SIG-M5 treated with dmso at 0.1 percent for 504 hours (cell line): ENCODE data around the gene DEDD.

Source experiments
- DNase-seq: peaks from one replicate; lab custom pipeline; 2025; ENCODE audit not compliant: unreplicated experiment; lab: John Stamatoyannopoulos, UW

Gene DEDD

DNA sequence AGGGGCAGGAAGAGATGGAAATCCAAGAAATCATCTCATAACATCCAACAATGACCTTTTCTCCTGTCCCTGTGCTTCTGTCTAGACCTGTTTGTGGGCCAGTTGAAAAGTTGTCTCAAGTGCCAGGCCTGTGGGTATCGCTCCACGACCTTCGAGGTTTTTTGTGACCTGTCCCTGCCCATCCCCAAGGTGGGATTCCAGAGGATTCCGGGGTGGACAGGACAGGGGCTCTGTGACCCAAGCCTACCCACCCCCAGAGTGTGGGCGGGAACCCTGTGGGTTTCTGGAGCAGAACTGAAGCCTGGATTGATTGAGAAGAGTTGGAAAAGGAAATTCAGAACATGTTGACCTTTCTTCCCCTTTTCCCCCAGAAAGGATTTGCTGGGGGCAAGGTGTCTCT lies 31.3 kb upstream of the DEDD start:
- DNase-seq, result no peak

DNA sequence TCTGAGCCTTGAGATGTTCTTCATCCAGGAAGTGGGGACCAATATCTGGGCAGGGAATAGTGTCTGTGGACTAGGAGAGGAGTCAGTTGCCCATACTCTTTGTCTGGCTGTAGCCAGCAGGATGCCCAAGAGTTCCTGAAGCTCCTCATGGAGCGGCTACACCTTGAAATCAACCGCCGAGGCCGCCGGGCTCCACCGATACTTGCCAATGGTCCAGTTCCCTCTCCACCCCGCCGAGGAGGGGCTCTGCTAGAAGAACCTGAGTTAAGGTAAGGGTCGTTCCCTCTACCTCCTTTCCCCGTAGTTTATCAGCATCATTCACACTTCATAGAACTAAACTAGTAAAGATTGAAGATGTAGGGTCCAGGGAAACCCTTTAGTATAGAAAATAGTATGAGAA lies 30.3 kb upstream of the DEDD start:
- no peak for DNase-seq

DNA sequence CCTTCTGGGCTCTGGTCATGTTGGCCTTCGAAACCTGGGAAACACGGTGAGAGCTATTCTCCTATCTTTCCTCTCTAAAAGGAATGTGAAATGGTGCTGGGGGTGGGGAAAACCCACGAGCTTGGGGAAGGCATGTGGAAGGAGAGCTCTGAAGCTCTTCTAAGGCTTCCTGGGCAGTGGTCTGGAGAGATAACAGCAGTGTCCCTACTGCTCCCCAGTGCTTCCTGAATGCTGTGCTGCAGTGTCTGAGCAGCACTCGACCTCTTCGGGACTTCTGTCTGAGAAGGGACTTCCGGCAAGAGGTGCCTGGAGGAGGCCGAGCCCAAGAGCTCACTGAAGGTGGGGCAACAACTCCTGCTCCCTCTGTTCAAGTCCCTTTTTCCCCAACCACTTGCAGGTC lies 29.6 kb upstream of the DEDD start:
- DNase-seq, result no peak

DNA sequence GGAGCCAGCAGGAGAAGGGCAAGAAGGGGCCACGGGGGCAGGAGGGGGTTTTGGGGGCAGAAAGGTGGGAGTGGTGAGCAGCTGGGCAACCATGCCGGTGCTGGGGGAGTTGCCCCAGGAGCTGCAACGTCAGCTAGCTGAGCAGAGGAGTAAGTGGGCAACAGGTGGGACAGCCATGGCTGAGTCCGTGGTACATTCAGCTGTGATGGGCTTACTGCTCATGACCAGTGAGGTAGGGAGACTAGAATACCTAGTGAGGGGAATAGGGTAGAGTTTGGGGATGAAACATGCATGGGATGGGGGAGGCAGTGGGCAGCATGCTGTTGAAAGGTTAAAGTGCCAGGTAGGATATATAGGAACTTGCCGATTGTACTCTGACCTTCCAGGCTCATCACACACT lies 29.2 kb upstream of the DEDD start:
- DNase-seq, result no peak

DNA sequence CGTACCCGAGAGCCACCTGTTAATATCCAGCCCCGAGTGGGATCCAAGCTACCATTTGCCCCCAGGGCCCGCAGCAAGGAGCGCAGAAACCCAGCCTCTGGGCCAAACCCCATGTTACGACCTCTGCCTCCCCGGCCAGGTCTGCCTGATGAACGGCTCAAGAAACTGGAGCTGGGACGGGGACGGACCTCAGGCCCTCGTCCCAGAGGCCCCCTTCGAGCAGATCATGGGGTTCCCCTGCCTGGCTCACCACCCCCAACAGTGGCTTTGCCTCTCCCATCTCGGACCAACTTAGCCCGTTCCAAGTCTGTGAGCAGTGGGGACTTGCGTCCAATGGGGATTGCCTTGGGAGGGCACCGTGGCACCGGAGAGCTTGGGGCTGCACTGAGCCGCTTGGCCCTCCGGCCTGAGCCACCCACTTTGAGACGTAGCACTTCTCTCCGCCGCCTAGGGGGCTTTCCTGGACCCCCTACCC lies 28.2 kb upstream of the DEDD start:
- DNase-seq, result no peak

DNA sequence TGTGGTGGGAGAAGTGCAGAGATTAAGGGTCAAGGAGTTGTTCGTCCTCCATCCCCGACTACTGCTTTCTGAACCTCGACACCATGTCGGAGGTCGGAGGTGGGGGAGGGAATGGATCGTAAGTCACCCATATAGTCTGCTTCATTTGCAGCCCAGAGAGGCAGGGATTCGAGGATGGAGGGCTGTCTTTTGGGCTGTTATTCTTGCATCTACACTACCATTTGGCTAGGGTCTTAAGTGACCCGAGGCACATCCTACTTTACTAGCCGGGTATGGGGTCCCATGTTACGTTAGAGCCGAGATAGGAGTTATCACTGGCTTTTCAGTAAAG lies 27.4 kb upstream of the DEDD start:
- peak; percentile 53 for DNase-seq

DNA sequence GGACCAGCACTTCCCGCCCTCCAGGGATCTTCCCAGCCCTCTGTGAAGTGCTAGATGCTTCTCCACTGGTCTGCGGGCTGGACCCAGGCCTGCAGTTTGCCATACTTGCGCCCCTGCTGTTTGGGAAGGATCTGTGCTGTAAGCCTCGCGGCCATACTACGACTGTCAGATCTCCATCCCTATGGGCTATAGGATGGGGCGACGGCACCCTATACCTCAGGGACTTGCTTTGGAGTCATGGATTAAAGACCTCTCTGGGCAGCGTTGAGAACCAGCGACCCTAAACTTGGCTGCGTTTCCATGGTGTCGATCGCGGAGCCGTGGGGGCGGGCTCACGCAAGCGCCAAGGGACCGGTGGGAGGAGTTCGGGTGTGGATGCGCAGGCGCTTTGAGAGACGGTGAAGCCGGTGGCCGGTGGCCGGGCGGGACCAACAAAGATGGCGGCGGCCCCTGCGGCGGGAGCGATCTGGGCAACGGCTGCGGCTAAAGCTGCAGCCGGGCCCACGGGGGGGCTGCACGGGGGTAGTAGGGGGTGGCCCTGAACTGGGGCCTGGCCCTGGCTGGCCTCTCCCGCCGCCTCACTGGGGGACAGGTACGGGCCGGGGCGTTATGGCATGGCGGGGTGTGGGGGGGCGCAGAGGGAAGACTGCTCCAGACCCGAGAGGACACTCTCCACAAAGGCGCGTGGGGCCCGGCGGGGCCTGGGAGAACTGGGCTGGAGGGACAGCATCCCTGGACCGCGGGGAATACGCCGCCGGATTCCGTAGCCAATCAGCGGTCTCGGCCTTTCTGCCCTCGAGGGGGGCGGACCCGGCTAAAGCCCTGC lies 26.8 kb upstream of the DEDD start, which contains the start of gene USP21:
USP21 (plus strand) TSS at position 414 of the 826 bp plus-strand sequence. CDS start 1,141 bp downstream, outside the sequence.
- DNase-seq, result peak; percentile 95

DNA sequence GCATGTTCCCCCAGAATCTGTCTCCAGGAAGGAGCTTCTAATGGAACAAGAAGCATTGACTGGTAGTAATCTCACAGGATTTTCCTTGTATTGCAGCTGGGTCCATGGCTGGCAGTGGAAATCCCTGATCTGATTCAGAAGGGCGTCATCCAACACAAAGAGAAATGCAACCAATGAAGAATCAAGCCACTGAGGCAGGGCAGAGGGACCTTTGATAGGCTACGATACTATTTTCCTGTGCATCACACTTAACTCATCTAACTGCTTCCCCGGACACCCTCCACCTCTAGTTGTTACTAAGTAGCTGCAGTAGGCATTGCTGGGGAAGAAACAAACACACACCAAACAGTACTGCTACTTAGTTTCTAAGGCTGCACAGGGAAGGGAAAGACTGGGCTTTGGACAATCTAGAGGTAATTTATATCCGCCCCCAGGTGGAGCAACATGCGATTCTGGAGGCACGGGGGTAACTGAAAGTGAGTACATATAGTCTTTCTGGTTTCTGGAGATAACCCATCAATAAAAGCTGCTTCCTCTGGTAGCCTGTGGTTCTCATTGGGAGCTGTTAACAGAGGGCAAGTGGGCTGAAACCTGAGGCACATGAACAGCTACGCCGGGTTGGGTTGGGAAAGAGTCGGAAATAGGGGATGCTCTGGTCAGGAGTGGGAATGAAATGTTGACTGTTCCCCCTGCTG lies 26.0 kb upstream of the DEDD start:
- no peak for DNase-seq

DNA sequence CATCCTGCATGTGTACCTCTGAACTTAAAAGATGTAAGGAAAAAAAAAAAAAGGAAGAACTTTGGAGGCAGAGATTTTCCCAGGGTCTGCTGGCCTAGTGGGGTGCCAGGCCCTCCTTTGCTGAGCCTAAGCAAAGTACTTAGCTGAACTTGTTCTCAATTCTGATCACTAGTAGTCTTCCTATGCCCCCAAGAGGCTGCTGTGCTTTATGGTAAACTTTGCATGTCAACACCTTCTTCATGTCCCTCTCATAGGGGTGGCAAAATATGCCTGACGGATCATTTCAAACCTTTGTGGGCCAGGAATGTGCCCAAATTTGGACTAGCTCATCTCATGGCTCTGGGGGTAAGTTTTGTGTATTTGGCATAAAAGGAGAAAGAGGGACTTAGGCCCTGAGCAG lies 25.4 kb upstream of the DEDD start:
- no peak for DNase-seq

DNA sequence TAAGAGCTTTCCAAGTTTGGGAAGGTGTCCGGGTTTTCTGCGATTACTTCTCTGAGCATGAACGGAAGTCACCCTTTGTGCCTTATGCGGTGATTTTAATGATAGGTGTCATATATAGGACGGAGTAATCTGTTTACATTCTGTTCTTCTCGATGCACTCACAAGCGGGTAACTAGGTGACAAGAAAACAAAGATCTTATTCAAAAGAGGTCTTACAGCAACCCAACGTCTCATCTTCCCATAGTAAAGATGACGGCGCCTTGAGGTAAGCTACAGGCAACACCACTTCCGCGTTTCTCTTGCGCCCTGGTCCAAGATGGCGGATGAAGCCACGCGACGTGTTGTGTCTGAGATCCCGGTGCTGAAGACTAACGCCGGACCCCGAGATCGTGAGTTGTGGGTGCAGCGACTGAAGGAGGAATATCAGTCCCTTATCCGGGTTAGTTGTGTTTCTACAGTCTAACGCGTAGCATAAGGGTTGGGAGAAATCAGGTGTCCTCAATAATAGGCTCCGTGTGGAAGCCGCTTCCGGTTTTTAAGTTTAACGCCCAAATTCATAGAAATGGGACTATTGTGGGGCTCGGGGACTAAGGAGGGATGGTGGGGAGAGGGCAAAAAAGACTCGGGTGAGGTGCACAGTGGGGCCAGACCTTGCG lies 21.3 kb upstream of the DEDD start, which contains the start of gene UFC1:
UFC1 (plus strand) TSS at position 297 of the 656 bp plus-strand sequence; CDS start at position 317, 20 bp downstream.
- DNase-seq, result peak; percentile 97

DNA sequence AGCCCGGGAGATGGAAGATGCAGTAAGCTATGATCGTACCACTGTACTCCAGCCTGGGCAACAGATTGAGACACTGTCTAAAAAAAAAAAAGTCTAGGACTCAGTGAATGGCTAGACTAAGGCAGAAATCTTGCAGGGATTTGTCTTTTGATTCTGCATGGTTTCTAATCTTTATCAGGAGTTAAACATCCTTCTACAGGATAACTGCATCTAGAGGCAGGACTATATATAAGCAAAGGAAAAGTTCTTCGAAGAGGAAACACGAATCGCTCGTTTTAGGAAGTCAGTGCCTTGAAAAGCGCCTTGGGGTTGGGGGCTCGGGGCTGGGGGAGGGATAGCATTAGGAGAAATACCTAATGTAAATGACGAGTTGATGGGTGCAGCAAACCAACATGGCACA lies 20.7 kb upstream of the DEDD start:
- DNase-seq, result no peak

DNA sequence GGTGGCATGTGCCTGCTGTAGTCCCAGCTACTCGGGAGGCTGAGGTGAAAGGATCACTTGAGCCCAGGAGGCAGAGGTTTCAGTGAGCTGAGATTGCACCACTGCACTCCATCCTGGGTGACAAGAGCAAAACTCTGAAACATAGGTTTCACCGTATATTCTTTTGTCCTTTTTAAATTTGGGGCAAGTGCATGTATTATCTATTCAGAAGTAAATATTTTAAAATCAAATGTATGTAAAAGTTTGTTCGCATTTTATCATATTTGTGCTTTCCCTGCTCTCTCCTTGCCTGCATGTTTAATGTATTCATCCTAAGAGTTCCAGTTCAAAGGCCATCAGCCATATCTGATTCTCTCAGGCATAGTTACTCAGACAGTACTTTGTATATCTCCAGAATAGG lies 13.4 kb upstream of the DEDD start:
- DNase-seq, result no peak

DNA sequence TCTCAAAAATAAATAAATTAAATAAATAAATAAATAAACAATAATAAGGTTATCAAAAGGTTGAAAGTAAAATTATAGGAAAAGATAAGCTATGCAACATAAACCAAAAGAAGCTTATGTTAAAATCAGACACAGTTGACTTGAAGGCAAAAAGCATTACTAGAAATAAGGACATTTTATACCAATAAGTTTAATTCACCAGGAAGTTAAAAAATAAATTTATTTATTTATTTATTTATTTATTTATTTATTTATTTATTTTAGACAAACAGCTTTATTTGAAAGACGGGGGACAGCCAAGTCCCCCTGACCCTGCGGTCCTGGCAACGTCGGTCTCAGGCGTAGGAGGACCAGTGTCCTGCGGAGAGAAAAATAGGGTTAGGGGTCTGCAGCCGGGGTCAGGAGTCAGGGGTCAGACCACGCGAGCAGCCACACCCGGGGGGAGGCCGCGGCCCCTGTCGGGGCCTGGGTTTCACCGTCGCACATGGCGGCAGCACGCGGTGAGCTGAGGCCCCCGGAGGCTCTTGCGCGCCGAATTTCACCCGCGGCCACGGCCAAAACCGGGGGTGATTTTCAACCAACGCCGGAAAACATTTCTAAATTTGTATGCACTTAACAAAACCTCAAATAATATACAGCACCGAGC lies 8.4 kb upstream of the DEDD start:
- DNase-seq, result no peak

DNA sequence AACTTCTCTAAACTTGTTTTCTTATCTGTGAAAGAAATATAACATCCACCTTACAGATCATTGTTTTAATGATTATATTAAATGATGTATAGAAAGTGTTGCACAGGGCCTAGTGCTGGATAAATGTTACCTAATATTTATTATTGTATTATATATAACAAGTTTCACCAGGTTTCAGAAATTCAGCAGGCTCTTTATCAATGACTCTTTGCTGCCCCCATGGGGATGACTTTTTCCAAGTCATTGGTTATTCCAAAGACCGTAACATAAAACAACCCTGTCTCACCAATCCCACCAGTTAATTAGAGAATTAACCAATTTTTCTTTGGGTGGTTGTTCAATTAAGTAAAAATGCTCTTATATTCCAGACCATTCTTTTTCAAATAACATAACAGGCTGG lies 7.3 kb upstream of the DEDD start:
- peak; percentile 59 for DNase-seq

DNA sequence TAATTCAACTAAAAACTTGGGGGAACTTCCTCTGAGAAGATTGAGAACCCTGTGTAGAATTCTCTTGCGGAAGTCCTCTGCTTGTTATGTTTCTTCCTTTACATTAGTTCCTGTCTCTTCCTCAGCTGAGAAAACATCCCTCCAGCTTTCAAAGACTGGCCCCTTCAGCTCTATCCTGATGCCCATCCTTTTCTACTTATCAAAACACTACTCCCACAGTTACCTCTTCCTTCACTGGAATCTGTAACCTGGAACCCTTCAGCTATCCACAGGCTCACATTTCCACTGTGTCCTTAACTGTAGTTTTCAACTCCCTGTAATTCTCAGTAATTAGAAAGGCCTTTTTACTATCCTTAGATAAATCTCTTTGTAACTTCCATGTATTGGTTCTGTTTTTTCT lies 6.0 kb upstream of the DEDD start:
- no peak for DNase-seq

DNA sequence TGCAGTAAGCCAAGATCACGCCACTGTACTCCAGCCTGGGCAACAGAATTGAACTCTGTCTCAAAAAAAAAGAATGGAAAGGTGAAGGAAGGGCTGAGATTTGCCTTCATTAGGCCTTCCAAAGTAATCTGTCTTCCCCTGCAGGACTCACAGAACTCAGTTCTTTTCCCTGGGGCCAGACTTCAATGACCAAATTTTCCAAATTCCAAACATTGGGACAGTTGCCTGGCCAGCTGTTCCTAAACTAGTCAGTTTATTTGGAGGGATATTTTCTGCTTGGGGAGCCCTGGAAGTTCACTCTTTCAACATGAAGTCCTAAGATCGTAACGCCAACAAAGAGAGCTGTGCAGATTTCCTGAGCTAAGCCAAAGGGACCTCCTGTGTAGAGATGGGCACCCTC lies 5.4 kb upstream of the DEDD start:
- no peak for DNase-seq

DNA sequence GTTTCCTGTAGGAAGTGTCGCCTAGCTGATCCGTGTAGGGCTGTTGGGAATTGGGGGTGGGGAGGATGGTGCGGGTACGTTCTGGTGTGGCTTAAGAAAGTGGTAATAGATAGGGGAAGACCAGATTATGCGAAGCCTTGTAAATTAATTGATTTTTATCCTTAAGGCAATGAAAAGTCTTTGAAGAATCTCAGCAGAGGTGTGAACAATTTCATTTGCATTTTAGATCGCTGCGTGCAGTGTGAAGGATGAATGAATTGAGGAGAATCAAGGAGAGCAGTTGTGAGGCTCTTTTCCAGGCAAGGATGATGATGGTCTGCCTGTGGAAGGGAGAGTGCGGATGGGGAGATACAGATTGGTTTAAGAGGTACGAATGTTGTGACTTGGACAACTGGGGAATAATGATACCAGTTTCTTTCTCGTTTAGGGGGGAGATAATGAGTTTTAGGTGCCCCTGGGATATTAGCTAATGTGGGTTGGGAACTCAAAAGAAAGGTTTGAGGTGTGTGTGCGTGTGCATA lies 813 bp upstream of the DEDD start:
- DNase-seq, result no peak

DNA sequence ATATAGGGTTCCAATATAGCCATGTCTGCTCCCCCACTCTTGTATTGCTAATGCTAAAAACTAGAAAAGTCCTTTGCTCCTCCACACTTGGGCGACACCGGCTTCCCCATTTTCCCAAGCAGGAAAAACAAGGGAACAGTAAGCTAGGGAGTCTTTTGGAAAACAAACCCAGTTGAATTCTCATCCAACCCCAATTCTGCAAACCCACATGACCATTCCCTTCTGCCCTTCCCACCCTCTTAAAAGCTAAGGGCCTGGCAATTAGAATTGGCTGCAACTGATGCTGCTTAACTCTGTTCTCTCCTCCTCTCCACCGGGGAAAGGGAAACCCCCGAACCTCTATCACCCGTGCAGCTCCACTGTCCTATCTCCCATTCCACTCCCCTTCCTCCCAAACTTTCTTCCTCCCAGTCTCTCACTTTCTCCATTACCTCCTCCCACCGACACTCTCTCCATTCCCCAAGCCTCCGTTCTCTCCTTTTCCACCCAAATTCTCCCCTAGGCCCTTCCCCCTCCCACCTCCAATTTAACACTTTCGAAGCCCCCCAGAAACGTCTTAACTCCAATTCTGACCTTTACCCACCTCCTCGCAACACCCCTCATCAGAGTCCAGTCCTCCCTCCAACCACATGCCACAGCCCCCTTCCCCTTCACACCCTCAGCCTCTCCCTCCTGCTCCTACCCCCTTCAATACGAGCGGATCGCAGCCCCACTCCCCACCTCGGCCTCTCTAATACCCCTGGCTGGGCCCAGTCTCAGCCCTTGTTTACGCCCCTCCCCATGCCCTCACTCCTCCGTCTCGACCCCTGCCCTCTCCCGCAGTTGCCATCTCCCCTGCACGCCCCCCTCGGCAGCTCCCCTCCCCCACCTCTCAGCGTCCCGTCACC lies 701 bp downstream of the DEDD start:
- DNase-seq, result peak; percentile 51

DNA sequence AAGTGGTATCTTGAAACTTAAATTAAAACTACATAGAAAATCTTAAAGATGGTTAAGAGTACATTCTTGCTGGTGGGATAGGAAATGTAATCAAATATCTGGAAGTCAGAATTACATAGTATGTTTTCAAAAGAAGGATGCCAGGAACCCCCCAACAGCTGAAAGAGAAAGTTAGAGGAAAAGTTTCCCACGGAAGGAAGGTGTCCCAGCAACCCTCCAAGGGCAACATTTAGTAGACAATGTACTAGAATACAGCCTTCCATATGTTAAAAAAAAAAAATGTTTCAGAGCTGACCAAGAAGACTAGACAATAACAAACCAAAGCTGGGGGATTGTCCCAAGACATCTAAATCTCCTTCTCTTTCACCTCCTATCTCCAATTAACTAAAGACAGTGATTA lies 2.2 kb downstream of the DEDD start:
- no peak for DNase-seq
